Muscle of leg (tissue), 16 donors: Measurements from ENCODE around the gene MALRD1. TPM values are rescaled to one million over a fixed set of nuclear protein-coding genes. Genes with fewer than 3 reads are reported as not detected.

Experiments used
- DNase-seq: peaks from one replicate; pipeline ENCODE4 v3.0.0; 2013
- H3K27ac ChIP-seq: one replicate; pipeline ENCODE4 v1.5.1; 2013; ENCODE audit warnings: mild to moderate bottlenecking, low read length, control low read depth
- H3K27me3 ChIP-seq: one replicate; pipeline ENCODE4 v1.6.1; 2013; ENCODE audit warnings: low read length; ENCODE audit not compliant: control insufficient read depth, insufficient read depth
- H3K36me3 ChIP-seq: one replicate; pipeline ENCODE4 v1.6.1; 2013; ENCODE audit warnings: low read length; ENCODE audit not compliant: control insufficient read depth, insufficient read depth
- H3K4me1 ChIP-seq: one replicate; pipeline ENCODE4 v1.6.1; 2013; ENCODE audit warnings: low read length; ENCODE audit not compliant: control insufficient read depth, insufficient read depth
- H3K4me3 ChIP-seq: one replicate; pipeline ENCODE4 v1.5.1; 2013; ENCODE audit warnings: low read length, control low read depth
- H3K9me3 ChIP-seq: replicated peaks from 2 replicates; pipeline ENCODE4 v1.6.1; 2013; ENCODE audit warnings: low read depth, low read length; ENCODE audit not compliant: control insufficient read depth
- WGBS: methylation state at CpG from one replicate; pipeline ENCODE4 v1.1.5; 2013; ENCODE audit warnings: missing lambda C conversion rate; ENCODE audit not compliant: insufficient coverage; 5-methylcytosine and 5-hydroxymethylcytosine counted together
- long read RNA-seq, 11 donors: transcript quantifications; one replicate each; lab custom pipeline, GENCODE V29; 2026
- polyA plus RNA-seq, 8 donors: library from polyadenylated mRNA; unstranded; fragments of 120-200 nt; gene quantifications; one replicate each; pipeline versions ENCODE4 v1.2.1 to v1.2.3, GENCODE V29; 2013; ENCODE audit warnings: inconsistent platforms in 1 of 8, low replicate concordance in 1 of 8; ENCODE audit not compliant: insufficient read length in 8 of 8, insufficient read depth in 1 of 8
- total RNA-seq: library from RNA; stranded (reverse); fragments of 120-200 nt; gene quantifications from one replicate; pipeline ENCODE4 v1.2.4, GENCODE V29; 2013

MALRD1 gene
- total RNA-seq (2.7 TPM), polyA plus RNA-seq (1 to 10 TPM in 4 of 8 donors, under 1 TPM in 4; 0.45 to 6.2 (median 1.00) TPM)
- long read RNA-seq, donor 1 = 0 reads
- long read RNA-seq, donor 2 = 0 reads
- long read RNA-seq, donor 3 = 0 reads
- long read RNA-seq, donor 4 = 0 reads
- long read RNA-seq, donor 5 = 0 reads
- long read RNA-seq, donor 6 = 0 reads
- long read RNA-seq, donor 7 = 0 reads
- long read RNA-seq, donor 8 = 0 reads
- long read RNA-seq, donor 9 = 0 reads
- long read RNA-seq, donor 10 = 0 reads
- long read RNA-seq, donor 11 = 0 reads

DNA sequence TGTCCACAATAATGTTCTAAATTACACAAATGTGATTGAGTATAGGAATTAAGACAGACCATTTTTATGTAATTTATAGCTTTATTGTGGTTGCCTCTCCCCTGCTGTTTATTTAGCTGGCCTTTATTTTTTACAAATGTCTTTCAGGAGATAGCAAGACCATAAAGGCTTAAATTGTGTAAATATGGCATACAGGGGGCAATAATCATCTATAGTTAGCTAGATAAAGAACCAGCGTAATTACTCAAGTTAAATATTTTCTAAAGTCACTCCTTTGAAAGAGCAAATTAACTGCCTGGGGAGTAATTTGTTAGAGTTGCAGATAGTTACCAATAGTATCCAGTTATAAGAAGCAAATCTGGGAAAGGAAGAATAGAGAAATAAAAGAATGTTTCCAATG, at the start of gene MALRD1:
MALRD1 (plus strand) TSS at position 313 of the 400 bp plus-strand sequence. CDS start 138 bp downstream, outside the sequence.
- H3K36me3 ChIP-seq = no peaks in the 10 kb centered on the region
- no peak for DNase-seq
- H3K4me1 ChIP-seq = no peaks in the 10 kb centered on the region
- no peaks in the 10 kb centered on the region for H3K27me3 ChIP-seq
- H3K4me3 ChIP-seq = no peak within 1 kb of the TSS
- H3K27ac ChIP-seq = no peak within 1 kb of the TSS
- WGBS = no CpG with 5 or more reads among the region's 1 CpG
- no peaks in the 10 kb centered on the region for H3K9me3 ChIP-seq

GRCh38 chr10:19003341-19003740, 45.3 kb upstream of the MALRD1 start:
- Histone ChIP-seq H3K4me1 (no peaks in the 10 kb centered on the region), H3K27me3 (no peaks in the 10 kb centered on the region), H3K9me3 (no peaks in the 10 kb centered on the region), H3K36me3 (no peaks in the 10 kb centered on the region), H3K4me3 (no peak overlapping the region), H3K27ac (no peak overlapping the region)
- DNase-seq = peak; percentile 64
- WGBS = 19% methylated on average over 3 of the region's 3 CpGs

DNA sequence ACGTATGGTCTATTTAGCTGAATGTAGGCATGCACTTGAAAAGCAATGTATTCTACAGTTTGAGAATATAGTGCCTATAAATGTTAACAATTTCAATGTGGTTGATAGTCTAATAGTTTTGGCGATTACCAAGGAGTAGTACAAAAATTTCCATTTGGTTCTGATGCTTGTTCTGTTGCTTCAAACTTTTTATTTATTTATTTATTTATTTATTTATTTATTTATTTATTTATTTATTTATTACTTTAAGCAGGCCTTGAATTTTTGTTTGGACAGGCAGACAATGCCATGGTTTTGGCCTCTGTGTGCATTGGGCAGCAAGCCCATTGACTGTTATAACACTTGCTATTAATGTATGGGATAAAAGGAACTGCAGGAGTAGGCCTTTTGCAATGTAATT, 36.5 kb upstream of the MALRD1 start:
- no peak for DNase-seq
- Histone ChIP-seq H3K9me3 (peaks cover 6% of the 10 kb centered on the region), H3K4me3 (no peak overlapping the region), H3K27ac (no peak overlapping the region), H3K36me3 (no peaks in the 10 kb centered on the region), H3K27me3 (no peaks in the 10 kb centered on the region), H3K4me1 (no peaks in the 10 kb centered on the region)
- WGBS = no CpG with 5 or more reads among the region's 2 CpGs

DNA sequence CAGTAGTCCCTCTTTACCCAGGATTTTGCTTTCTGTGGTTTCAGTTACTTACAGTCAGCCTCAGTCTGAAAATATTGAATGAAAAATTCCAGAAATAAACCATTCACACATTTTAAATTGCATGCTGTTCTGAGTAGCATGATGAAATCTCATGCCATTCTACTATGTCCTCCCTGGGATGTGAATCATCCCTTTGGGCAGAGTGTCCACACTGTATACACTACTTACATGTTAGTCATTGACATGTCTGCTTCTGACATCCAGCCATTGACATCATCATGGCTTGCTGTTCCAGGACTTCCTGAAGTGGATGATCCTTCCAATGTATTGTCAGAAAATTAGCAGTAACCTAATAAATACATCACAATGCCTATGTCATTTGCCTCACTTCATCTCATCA, 34.6 kb upstream of the MALRD1 start:
- H3K36me3 ChIP-seq = no peaks in the 10 kb centered on the region
- DNase-seq = no peak

DNA sequence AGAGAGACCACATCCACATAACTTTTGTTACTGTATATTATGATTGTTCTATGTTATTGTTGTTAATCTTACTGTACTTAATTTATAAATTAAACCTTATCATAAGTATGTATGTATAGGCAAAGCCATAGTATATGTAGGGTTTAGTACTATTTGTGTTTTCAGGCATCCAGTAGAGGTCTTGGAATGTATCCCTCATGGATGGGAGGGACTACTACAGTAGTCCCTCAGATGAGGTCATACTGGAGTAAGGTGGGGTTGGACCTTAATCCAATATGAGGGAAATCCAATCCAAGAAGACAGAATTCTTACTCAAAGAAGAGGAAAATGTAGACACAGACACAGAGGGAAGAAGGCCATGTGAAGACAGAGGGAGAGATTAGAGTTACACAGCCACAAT, 34.1 kb upstream of the MALRD1 start:
- Histone ChIP-seq H3K27me3 (no peaks in the 10 kb centered on the region), H3K36me3 (no peaks in the 10 kb centered on the region), H3K4me3 (no peak overlapping the region), H3K4me1 (no peaks in the 10 kb centered on the region), H3K27ac (no peak overlapping the region), H3K9me3 (peaks cover 6% of the 10 kb centered on the region)
- peak; percentile 4 for DNase-seq

More for the DNA sequence above, 34.6 kb upstream of the MALRD1 start:
- Histone ChIP-seq H3K27me3 (no peaks in the 10 kb centered on the region), H3K27ac (no peak overlapping the region), H3K4me3 (no peak overlapping the region), H3K4me1 (no peaks in the 10 kb centered on the region), H3K9me3 (peaks cover 6% of the 10 kb centered on the region)

DNA sequence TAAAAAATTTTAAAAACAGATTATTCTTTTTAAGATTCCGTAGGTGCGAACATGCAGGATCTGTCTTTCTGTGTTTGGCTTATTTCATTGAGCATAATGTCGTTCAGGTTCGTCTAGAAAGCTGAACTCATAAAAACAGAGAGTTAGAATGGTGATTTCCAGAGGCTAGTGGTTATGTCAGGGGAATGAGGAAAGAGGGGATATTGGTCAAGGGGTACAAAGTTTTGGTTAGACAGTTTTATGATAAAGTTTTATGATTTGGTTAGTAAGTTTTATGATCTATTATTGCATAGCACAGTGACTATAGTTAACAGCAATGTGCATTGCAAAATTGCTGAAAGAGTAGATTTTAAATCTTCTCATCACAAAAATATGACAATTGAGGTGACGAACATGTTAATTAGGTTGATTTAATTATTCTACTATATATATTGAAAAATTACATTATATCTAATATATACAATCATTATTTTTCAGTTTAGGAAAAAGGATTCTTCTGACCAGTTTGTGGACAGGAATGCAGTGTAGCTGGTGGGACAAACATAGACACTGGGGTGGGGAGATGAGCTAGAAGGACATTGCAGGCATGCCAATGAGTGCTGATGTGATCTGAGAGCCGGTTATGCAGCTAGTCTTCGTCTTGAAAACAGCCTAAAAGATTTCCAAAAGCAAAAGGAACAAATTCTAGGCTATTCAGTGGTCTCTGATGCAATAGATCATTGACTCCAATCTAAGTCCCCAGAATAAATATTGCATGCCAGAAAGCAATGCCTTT, 31.3 kb upstream of the MALRD1 start:
- DNase-seq = no peak
- WGBS = 71% methylated on average over 6 of the region's 7 CpGs
- Histone ChIP-seq H3K36me3 (no peaks in the 10 kb centered on the region), H3K27ac (no peak overlapping the region), H3K27me3 (no peaks in the 10 kb centered on the region), H3K9me3 (peaks cover 4% of the 10 kb centered on the region), H3K4me3 (no peak overlapping the region), H3K4me1 (no peaks in the 10 kb centered on the region)

- DNase-seq = no peak
- H3K4me3 ChIP-seq = no peak overlapping the region
- no peaks in the 10 kb centered on the region for H3K4me1 ChIP-seq
- H3K9me3 ChIP-seq = no peaks in the 10 kb centered on the region
- WGBS = no CpG with 5 or more reads among the region's 2 CpGs
- H3K36me3 ChIP-seq = no peaks in the 10 kb centered on the region
- H3K27ac ChIP-seq = no peak overlapping the region
- no peaks in the 10 kb centered on the region for H3K27me3 ChIP-seq
Measured at GRCh38 chr10:19021162-19021561, 27.4 kb upstream of the MALRD1 start.

GRCh38 chr10:19024611-19025010, 24.0 kb upstream of the MALRD1 start:
- no peaks in the 10 kb centered on the region for H3K27me3 ChIP-seq
- no CpG with 5 or more reads among the region's 2 CpGs for WGBS
- no peak for DNase-seq

GRCh38 chr10:19031763-19032162, 16.8 kb upstream of the MALRD1 start:
- Histone ChIP-seq H3K27me3 (no peaks in the 10 kb centered on the region), H3K4me1 (no peaks in the 10 kb centered on the region), H3K27ac (no peak overlapping the region), H3K4me3 (no peak overlapping the region), H3K36me3 (no peaks in the 10 kb centered on the region), H3K9me3 (peaks cover 2% of the 10 kb centered on the region)
- no peak for DNase-seq
- 88% methylated on average over 2 of the region's 2 CpGs for WGBS

More at GRCh38 chr10:19024611-19025010, 24.0 kb upstream of the MALRD1 start:
- no peaks in the 10 kb centered on the region for H3K9me3 ChIP-seq
- H3K27ac ChIP-seq = no peak overlapping the region
- no peaks in the 10 kb centered on the region for H3K4me1 ChIP-seq
- no peak overlapping the region for H3K4me3 ChIP-seq
- H3K36me3 ChIP-seq = no peaks in the 10 kb centered on the region

DNA sequence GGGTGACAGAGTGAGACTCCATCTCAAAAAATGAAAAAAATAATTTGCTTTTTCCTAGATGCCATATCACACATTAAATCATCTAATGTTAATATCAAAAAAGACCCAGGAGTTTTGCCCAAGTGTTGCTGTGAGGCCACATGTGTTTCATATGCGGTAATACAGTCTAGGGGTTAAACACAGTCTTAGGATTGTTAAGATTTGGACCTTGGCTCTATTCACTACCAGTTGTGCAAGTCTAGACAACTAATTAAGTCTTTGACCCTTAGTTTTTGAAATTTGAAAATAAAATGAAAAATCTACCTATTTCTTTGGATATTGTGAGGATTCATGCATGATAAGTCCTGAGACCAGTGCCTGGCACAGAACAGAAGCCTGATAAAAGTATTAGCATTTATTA, 14.9 kb upstream of the MALRD1 start:
- Histone ChIP-seq H3K4me3 (no peak overlapping the region), H3K27me3 (no peaks in the 10 kb centered on the region), H3K27ac (no peak overlapping the region), H3K9me3 (peaks cover 2% of the 10 kb centered on the region), H3K4me1 (no peaks in the 10 kb centered on the region), H3K36me3 (no peaks in the 10 kb centered on the region)
- no CpG with 5 or more reads among the region's 1 CpG for WGBS
- no peak for DNase-seq
